Peyer's patch (tissue), 4 donors: ENCODE data around the gene CA10. TPM values are rescaled to one million over a fixed set of nuclear protein-coding genes. Genes with fewer than 3 reads are reported as not detected.
A peak's percentile ranks its signal among the peaks of the same experiment; 100 is the strongest.

Experiments
- DNase-seq, 3 donors: peaks; one replicate each; pipeline ENCODE4 v3.0.0-alpha.2; 2017 to 2019
- H3K27ac ChIP-seq, 4 donors: fragments of 200-600 bp; sonication (generic); one replicate each; pipeline ENCODE4 v1.5.1; 2016 to 2019
- H3K27me3 ChIP-seq, 2 donors: fragments of 200-600 bp; sonication (generic); one replicate each; pipeline ENCODE4 v1.5.1; 2019
- H3K36me3 ChIP-seq, 3 donors: fragments of 200-600 bp; sonication (generic); one replicate each; pipeline ENCODE4 v1.5.1; 2016 to 2019
- H3K4me1 ChIP-seq, 4 donors: fragments of 200-600 bp; sonication (generic); one replicate each; pipeline ENCODE4 v1.5.1; 2016 to 2019
- H3K4me3 ChIP-seq, 4 donors: fragments of 200-600 bp; sonication (generic); 1 replicate in 3 of 4; 2 replicates in 1 of 4; pipeline ENCODE4 v1.5.1; 2016 to 2019; ENCODE audit warnings: mild to moderate bottlenecking in 1 of 4
- H3K9me3 ChIP-seq, 4 donors: fragments of 200-600 bp; sonication (generic); one replicate each; pipeline ENCODE4 v1.5.1; 2016 to 2019; ENCODE audit warnings: mild to moderate bottlenecking in 1 of 4
- CTCF ChIP-seq, 6 experiments: fragments of 450-650 bp in 4 of 6; fragments of 200-600 bp in 2 of 6; sonication (generic) in 1 of 6; IDR thresholded peaks; one replicate each; pipeline ENCODE4 v1.5.1; 2017 to 2019; ENCODE audit warnings: antibody characterized with exemption in 6 of 6, mild to moderate bottlenecking in 3 of 6, moderate library complexity in 1 of 6
- POLR2A ChIP-seq, 2 donors: fragments of 450-650 bp; IDR thresholded peaks; one replicate each; pipeline ENCODE4 v1.5.1; 2017; ENCODE audit warnings: antibody characterized with exemption in 2 of 2, mild to moderate bottlenecking in 2 of 2, moderate library complexity in 2 of 2
- total RNA-seq, 4 donors: library from RNA; depleted of rRNA; stranded (reverse); fragments of >200 nt; gene quantifications; one replicate each; pipeline ENCODE4 v1.1.0, GENCODE V29; 2016

Gene CA10
- total RNA-seq, 4 donors from 2014 or later, result 1.4 to 1.7 TPM; not detected in 2

DNA sequence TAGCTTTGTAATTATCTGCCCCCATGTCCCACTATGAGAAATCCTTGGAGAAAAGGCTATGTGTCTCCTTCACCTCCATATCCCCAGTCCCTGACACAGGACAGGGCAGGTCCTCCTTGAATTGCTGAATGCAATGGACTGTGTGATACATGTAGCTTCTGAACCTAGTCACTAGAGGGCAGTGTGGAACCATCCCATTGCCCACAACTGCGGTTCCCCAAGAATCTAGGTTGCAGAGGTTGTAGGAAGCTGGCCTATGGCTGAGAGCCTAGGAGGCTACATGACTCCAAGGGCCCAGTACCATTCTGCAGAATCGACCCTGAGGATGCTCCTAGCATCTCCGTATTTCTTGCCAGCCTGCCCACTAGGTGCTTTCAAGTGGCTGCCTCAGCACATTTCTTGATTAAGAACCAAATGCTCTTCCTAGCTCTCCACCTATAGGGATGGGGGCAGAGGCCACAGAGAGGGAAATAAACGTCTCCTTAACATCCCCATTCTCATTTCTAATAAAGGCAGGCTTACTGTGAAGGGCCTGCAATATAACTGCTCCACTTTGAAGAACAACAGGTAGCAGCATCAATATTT, 394.0 kb downstream of the CA10 start:
- H3K4me3 ChIP-seq, result no peak overlapping the region
- H3K9me3 ChIP-seq, result no peaks in the 10 kb centered on the region
- DNase-seq, result peak in 2 of 3 donors; percentile 16 to 55
- TF ChIP-seq POLR2A (IDR thresholded peaks at IDR 0.05) (no peak), CTCF (IDR thresholded peaks at IDR 0.05) (peak in 4 of 6 experiments; percentile 64 to 73 (median 68))
- H3K4me1 ChIP-seq, result no peaks in the 10 kb centered on the region
- H3K27ac ChIP-seq, result no peak overlapping the region
- H3K36me3 ChIP-seq, result no peaks in the 10 kb centered on the region
- no peaks in the 10 kb centered on the region for H3K27me3 ChIP-seq

GRCh38 chr17:51763058-51763457, 395.5 kb downstream of the CA10 start:
- H3K27me3 ChIP-seq, result no peaks in the 10 kb centered on the region
- TF ChIP-seq CTCF (IDR thresholded peaks at IDR 0.05) (no peak), POLR2A (IDR thresholded peaks at IDR 0.05) (no peak)
- H3K27ac ChIP-seq, result no peak overlapping the region
- no peak for DNase-seq
- no peaks in the 10 kb centered on the region for H3K36me3 ChIP-seq
- H3K4me1 ChIP-seq, result no peaks in the 10 kb centered on the region
- no peaks in the 10 kb centered on the region for H3K9me3 ChIP-seq
- no peak overlapping the region for H3K4me3 ChIP-seq

DNA sequence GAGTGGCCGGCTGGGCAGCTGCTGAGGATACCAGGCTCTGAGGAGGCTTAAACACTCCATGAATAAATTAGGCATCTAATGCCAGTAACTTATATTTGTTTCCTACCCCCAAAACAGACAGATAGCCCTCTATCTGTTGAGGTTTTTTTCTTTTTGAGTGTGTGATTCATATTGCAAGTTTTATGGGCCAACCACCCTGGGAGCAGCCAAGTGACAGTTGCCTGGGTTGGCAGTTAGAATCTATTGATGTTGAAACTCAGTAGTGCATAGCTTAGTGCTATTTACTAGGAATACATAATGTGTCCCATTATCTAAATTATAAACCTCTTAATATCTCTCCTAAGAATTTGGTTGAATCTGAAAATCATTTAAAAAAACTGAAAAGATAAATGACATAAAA, 397.4 kb downstream of the CA10 start:
- DNase-seq, result no peak
- Histone ChIP-seq H3K27me3 (no peaks in the 10 kb centered on the region), H3K4me1 (no peaks in the 10 kb centered on the region), H3K9me3 (no peaks in the 10 kb centered on the region), H3K27ac (no peak overlapping the region), H3K36me3 (no peaks in the 10 kb centered on the region), H3K4me3 (no peak overlapping the region)
- no peak for TF ChIP-seq POLR2A (IDR thresholded peaks at IDR 0.05)
- TF ChIP-seq CTCF (IDR thresholded peaks at IDR 0.05), result no peak

- H3K27ac ChIP-seq, result no peak overlapping the region
- H3K4me1 ChIP-seq, result no peaks in the 10 kb centered on the region
- H3K36me3 ChIP-seq, result no peaks in the 10 kb centered on the region
- no peak for DNase-seq
- no peaks in the 10 kb centered on the region for H3K27me3 ChIP-seq
- H3K9me3 ChIP-seq, result no peaks in the 10 kb centered on the region
- H3K4me3 ChIP-seq, result no peak overlapping the region
- TF ChIP-seq POLR2A (IDR thresholded peaks at IDR 0.05) (no peak), CTCF (IDR thresholded peaks at IDR 0.05) (no peak)
These were observed 399.3 kb downstream of the CA10 start for GRCh38 chr17:51759260-51759659.

- H3K36me3 ChIP-seq, result no peaks in the 10 kb centered on the region
- H3K27ac ChIP-seq, result no peak overlapping the region
- no peak overlapping the region for H3K4me3 ChIP-seq
- no peaks in the 10 kb centered on the region for H3K27me3 ChIP-seq
- DNase-seq, result no peak
- no peaks in the 10 kb centered on the region for H3K4me1 ChIP-seq
- no peaks in the 10 kb centered on the region for H3K9me3 ChIP-seq
- no peak for TF ChIP-seq POLR2A (IDR thresholded peaks at IDR 0.05)
- TF ChIP-seq CTCF (IDR thresholded peaks at IDR 0.05), result no peak
These were observed 407.4 kb downstream of the CA10 start for GRCh38 chr17:51751072-51751471.
